ENCODE measurements around the gene COX14.
A peak's percentile ranks its signal among the peaks of the same experiment; 100 is the strongest.

Gene COX14

GRCh38 chr12:50102131-50102531 is 9.9 kb upstream of the COX14 start:
- TF ChIP-seq ZNF324 (tag by site-specific recombination; IDR thresholded peaks at IDR 0.05) (no peak), ZNF239 (tag by site-specific recombination; IDR thresholded peaks at IDR 0.05) (no peak)
- TF ChIP-seq, protein P1, sequence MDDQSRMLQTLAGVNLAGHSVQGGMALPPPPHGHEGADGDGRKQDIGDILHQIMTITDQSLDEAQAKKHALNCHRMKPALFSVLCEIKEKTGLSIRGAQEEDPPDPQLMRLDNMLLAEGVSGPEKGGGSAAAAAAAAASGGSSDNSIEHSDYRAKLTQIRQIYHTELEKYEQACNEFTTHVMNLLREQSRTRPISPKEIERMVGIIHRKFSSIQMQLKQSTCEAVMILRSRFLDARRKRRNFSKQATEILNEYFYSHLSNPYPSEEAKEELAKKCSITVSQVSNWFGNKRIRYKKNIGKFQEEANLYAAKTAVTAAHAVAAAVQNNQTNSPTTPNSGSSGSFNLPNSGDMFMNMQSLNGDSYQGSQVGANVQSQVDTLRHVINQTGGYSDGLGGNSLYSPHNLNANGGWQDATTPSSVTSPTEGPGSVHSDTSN (CRISPR knock-in tag; IDR thresholded peaks at IDR 0.05) = no peak
- TF ChIP-seq, protein P2, sequence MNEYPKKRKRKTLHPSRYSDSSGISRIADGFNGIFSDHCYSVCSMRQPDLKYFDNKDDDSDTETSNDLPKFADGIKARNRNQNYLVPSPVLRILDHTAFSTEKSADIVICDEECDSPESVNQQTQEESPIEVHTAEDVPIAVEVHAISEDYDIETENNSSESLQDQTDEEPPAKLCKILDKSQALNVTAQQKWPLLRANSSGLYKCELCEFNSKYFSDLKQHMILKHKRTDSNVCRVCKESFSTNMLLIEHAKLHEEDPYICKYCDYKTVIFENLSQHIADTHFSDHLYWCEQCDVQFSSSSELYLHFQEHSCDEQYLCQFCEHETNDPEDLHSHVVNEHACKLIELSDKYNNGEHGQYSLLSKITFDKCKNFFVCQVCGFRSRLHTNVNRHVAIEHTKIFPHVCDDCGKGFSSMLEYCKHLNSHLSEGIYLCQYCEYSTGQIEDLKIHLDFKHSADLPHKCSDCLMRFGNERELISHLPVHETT (tag by site-specific recombination; IDR thresholded peaks at IDR 0.05) = no peak
- Histone ChIP-seq H3K27ac (ENCODE audit: extremely low read depth, low read depth, low read length) (no peak overlapping the region), H3K4me3 (ENCODE audit: low read depth, low read length) (no peak overlapping the region), H3K36me3 (ENCODE audit: control insufficient read depth in 2 of 2, insufficient read depth in 1 of 2, low read length in 2 of 2) (peaks cover 7 to 46% of the 10 kb centered on the region in 2 experiments; a peak in 2 of 3 replicates), H3K9me3 (ENCODE audit: control insufficient read depth, insufficient read depth, low read depth, low read length) (no peaks in the 10 kb centered on the region), H3K4me1 (ENCODE audit: control insufficient read depth, insufficient read depth, low read length) (peaks cover 7% of the 10 kb centered on the region)
- CTCF ChIA-PET = interaction anchor here (0.6 to 5.4 kb wide), 10 partner anchors 9 to 123 kb away, joined by 3 to 50 read pairs (median 3); partner anchors contain the start of gene COX14
- POLR2A ChIA-PET = interaction anchor here (0.7 to 3.6 kb wide), 2 partner anchors 9 to 17 kb away, joined by 5 to 32 read pairs; partner anchors contain the start of genes COX14 and SMARCD1

- ChIA-PET POLR2A (interaction anchor here (0.6 to 3.6 kb wide), 4 partner anchors 9 to 59 kb away, joined by 3 to 32 read pairs (median 6); partner anchors contain the start of genes COX14 and SMARCD1), CTCF (interaction anchor here (0.6 to 5.4 kb wide), 11 partner anchors 8 to 402 kb away, joined by 3 to 50 read pairs (median 4); partner anchors contain the start of genes COX14 and DIP2B)
- H3K9me3 ChIP-seq (ENCODE audit: control insufficient read depth, insufficient read depth, low read depth, low read length) = no peaks in the 10 kb centered on the region
- no peak overlapping the region for H3K4me3 ChIP-seq (ENCODE audit: low read depth, low read length)
- H3K4me1 ChIP-seq (ENCODE audit: control insufficient read depth, insufficient read depth, low read length) = peaks cover 7% of the 10 kb centered on the region
- no peak overlapping the region; the same call in 1 of the 2 replicates for H3K27ac ChIP-seq (ENCODE audit: extremely low read depth, low read depth, low read length)
- H3K36me3 ChIP-seq (ENCODE audit: control insufficient read depth in 2 of 2, insufficient read depth in 1 of 2, low read length in 2 of 2) = peaks cover under 1 to 40% of the 10 kb centered on the region in 2 experiments; a peak in 2 of 3 replicates
- no peak for TF ChIP-seq ZNF174 (tag by site-specific recombination; IDR thresholded peaks at IDR 0.05)
- no peak for TF ChIP-seq SP2 (tag by site-specific recombination; IDR thresholded peaks at IDR 0.05)
- no peak; the same call in 1 of the 2 replicates for TF ChIP-seq SCRT2 (tag by site-specific recombination; IDR thresholded peaks at IDR 0.05)
- TF ChIP-seq ZNF555 (tag by site-specific recombination; conservative IDR thresholded peaks at IDR 0.05) = no peak
- no peak for TF ChIP-seq ZSCAN5A (tag by site-specific recombination; IDR thresholded peaks at IDR 0.05)
- TF ChIP-seq ZNF121 (tag by site-specific recombination; IDR thresholded peaks at IDR 0.05) = no peak
- TF ChIP-seq ZNF837 (tag by site-specific recombination; IDR thresholded peaks at IDR 0.05) = no peak
- TF ChIP-seq ZNF223 (tag by site-specific recombination; IDR thresholded peaks at IDR 0.05) = no peak
- TF ChIP-seq ZNF433 (tag by site-specific recombination; IDR thresholded peaks at IDR 0.05; ENCODE audit: low read depth) = no peak
- TF ChIP-seq ZNF280C (tag by site-specific recombination; IDR thresholded peaks at IDR 0.05) = no peak
- TF ChIP-seq ZNF324 (tag by site-specific recombination; IDR thresholded peaks at IDR 0.05) = no peak
- TF ChIP-seq, protein P3, sequence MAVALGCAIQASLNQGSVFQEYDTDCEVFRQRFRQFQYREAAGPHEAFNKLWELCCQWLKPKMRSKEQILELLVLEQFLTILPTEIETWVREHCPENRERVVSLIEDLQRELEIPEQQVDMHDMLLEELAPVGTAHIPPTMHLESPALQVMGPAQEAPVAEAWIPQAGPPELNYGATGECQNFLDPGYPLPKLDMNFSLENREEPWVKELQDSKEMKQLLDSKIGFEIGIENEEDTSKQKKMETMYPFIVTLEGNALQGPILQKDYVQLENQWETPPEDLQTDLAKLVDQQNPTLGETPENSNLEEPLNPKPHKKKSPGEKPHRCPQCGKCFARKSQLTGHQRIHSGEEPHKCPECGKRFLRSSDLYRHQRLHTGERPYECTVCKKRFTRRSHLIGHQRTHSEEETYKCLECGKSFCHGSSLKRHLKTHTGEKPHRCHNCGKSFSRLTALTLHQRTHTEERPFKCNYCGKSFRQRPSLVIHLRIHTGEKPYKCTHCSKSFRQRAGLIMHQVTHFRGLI (tag by site-specific recombination; IDR thresholded peaks at IDR 0.05) = no peak
- TF ChIP-seq, protein P4, sequence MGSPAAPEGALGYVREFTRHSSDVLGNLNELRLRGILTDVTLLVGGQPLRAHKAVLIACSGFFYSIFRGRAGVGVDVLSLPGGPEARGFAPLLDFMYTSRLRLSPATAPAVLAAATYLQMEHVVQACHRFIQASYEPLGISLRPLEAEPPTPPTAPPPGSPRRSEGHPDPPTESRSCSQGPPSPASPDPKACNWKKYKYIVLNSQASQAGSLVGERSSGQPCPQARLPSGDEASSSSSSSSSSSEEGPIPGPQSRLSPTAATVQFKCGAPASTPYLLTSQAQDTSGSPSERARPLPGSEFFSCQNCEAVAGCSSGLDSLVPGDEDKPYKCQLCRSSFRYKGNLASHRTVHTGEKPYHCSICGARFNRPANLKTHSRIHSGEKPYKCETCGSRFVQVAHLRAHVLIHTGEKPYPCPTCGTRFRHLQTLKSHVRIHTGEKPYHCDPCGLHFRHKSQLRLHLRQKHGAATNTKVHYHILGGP (tag by site-specific recombination; IDR thresholded peaks at IDR 0.05) = no peak
- TF ChIP-seq ZXDB (tag by site-specific recombination; IDR thresholded peaks at IDR 0.05) = peak; percentile 99
- peak; percentile 34 for TF ChIP-seq ZFHX2 (tag by site-specific recombination; conservative IDR thresholded peaks at IDR 0.05)
- no peak for TF ChIP-seq ZNF112 (tag by site-specific recombination; IDR thresholded peaks at IDR 0.05)
- TF ChIP-seq ZNF704 (tag by site-specific recombination; IDR thresholded peaks at IDR 0.05) = no peak
- no peak for TF ChIP-seq ZNF391 (tag by site-specific recombination; IDR thresholded peaks at IDR 0.05; ENCODE audit: borderline replicate concordance, low read depth)
- TF ChIP-seq HOXC10 (CRISPR knock-in tag; IDR thresholded peaks at IDR 0.05) = no peak
- TF ChIP-seq ZNF335 (tag by site-specific recombination; conservative IDR thresholded peaks at IDR 0.05) = peak; percentile 44
These were observed 9.3 kb upstream of the COX14 start for GRCh38 chr12:50102646-50103309.

All from HEK293 (cell line).